Thoracic aorta (tissue), 2 donors: ENCODE measurements around the gene KIF21B. TPM values are rescaled to one million over a fixed set of nuclear protein-coding genes. Genes with fewer than 3 reads are reported as not detected.

Source experiments
- ATAC-seq: fragments of 150-250 bp; one replicate; pipeline ENCODE4 v1.8.0; 2017; ENCODE audit warnings: low read depth; ENCODE audit not compliant: insufficient number of reproducible peaks, low FRiP score
- DNase-seq: peaks from one replicate; pipeline ENCODE4 v3.0.0-alpha.2; 2020; ENCODE audit warnings: low spot score
- H3K27ac ChIP-seq, 2 donors: fragments of 200-600 bp; sonication (generic); 1 replicate in 1 of 2; 2 replicates in 1 of 2; pipeline ENCODE4 v1.5.1; 2016; ENCODE audit warnings: mild to moderate bottlenecking in 2 of 2, moderate library complexity in 2 of 2
- H3K27me3 ChIP-seq: fragments of 200-600 bp; sonication (generic); replicated peaks from 2 replicates; pipeline ENCODE4 v1.6.0; 2016; ENCODE audit warnings: mild to moderate bottlenecking; ENCODE audit not compliant: insufficient read depth
- H3K36me3 ChIP-seq: fragments of 200-600 bp; sonication (generic); one replicate; pipeline ENCODE4 v1.5.1; 2016
- H3K4me1 ChIP-seq, 2 donors: fragments of 200-600 bp; sonication (generic); 1 replicate in 1 of 2; 2 replicates in 1 of 2; pipeline versions ENCODE4 v1.5.1 to v1.6.0; 2016; ENCODE audit warnings: low read depth in 2 of 2, mild to moderate bottlenecking in 1 of 2; ENCODE audit not compliant: control insufficient read depth in 1 of 2
- H3K4me3 ChIP-seq: fragments of 200-600 bp; sonication (generic); 2 replicates; pipeline ENCODE4 v1.5.1; 2016; ENCODE audit warnings: mild to moderate bottlenecking
- H3K9me3 ChIP-seq: fragments of 200-600 bp; sonication (generic); 2 replicates; pipeline ENCODE4 v1.5.1; 2016
- total RNA-seq, 2 donors: library from RNA; depleted of rRNA; stranded (reverse); fragments of >200 nt; gene quantifications; one replicate each; pipeline versions ENCODE4 v1.1.0 to v1.2.3, GENCODE V29; 2016
- TF ChIP-seq, protein P1 (sequence below): fragments of 200-600 bp; sonication (generic); IDR thresholded peaks from one replicate; pipeline ENCODE4 v1.5.1; 2019; ENCODE audit warnings: antibody characterized with exemption

KIF21B gene, protein sequence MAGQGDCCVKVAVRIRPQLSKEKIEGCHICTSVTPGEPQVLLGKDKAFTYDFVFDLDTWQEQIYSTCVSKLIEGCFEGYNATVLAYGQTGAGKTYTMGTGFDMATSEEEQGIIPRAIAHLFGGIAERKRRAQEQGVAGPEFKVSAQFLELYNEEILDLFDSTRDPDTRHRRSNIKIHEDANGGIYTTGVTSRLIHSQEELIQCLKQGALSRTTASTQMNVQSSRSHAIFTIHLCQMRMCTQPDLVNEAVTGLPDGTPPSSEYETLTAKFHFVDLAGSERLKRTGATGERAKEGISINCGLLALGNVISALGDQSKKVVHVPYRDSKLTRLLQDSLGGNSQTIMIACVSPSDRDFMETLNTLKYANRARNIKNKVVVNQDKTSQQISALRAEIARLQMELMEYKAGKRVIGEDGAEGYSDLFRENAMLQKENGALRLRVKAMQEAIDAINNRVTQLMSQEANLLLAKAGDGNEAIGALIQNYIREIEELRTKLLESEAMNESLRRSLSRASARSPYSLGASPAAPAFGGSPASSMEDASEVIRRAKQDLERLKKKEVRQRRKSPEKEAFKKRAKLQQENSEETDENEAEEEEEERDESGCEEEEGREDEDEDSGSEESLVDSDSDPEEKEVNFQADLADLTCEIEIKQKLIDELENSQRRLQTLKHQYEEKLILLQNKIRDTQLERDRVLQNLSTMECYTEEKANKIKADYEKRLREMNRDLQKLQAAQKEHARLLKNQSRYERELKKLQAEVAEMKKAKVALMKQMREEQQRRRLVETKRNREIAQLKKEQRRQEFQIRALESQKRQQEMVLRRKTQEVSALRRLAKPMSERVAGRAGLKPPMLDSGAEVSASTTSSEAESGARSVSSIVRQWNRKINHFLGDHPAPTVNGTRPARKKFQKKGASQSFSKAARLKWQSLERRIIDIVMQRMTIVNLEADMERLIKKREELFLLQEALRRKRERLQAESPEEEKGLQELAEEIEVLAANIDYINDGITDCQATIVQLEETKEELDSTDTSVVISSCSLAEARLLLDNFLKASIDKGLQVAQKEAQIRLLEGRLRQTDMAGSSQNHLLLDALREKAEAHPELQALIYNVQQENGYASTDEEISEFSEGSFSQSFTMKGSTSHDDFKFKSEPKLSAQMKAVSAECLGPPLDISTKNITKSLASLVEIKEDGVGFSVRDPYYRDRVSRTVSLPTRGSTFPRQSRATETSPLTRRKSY (N-terminal part only)
- total RNA-seq: 1 to 10 TPM; 4.2 to 4.7 TPM

GRCh38 chr1:201023517-201023902 lies at the start of gene KIF21B:
Gene KIF21B, minus strand, starts transcription at chr1:201023714. Its CDS starts 331 bp downstream, at chr1:201023383.
- ATAC-seq: no peak
- Histone ChIP-seq H3K27me3 (no peaks in the 10 kb centered on the region), H3K27ac (no peak within 1 kb of the TSS), H3K4me3 (peak within 1 kb of the TSS; percentile 81), H3K9me3 (no peaks in the 10 kb centered on the region), H3K4me1 (peaks cover 14 to 35% of the 10 kb centered on the region in 2 donors), H3K36me3 (no peaks in the 10 kb centered on the region)
- peak; percentile 27 for DNase-seq
- TF ChIP-seq, protein P1, sequence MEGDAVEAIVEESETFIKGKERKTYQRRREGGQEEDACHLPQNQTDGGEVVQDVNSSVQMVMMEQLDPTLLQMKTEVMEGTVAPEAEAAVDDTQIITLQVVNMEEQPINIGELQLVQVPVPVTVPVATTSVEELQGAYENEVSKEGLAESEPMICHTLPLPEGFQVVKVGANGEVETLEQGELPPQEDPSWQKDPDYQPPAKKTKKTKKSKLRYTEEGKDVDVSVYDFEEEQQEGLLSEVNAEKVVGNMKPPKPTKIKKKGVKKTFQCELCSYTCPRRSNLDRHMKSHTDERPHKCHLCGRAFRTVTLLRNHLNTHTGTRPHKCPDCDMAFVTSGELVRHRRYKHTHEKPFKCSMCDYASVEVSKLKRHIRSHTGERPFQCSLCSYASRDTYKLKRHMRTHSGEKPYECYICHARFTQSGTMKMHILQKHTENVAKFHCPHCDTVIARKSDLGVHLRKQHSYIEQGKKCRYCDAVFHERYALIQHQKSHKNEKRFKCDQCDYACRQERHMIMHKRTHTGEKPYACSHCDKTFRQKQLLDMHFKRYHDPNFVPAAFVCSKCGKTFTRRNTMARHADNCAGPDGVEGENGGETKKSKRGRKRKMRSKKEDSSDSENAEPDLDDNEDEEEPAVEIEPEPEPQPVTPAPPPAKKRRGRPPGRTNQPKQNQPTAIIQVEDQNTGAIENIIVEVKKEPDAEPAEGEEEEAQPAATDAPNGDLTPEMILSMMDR: no peak

DNA sequence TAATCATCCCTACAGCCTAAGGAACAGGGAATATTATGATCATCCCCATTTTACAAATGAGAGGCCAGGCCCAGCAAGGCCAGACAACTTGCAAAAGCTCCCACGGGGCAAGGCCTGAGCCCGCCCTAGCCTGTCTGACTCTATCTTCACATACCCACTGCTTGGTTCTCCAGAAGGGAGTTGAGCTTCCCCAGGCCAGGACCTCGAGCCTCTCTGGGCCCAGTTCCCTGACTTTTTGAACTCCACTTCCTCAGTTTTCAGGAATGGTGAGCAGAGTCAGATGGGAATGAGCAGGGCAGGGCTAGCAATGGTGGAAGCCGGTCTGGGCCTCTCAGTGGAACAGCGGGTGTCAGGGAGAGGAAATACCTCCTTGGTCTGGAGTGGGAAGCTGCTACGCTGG lies 49.4 kb upstream of the KIF21B start:
- H3K27me3 ChIP-seq: no peaks in the 10 kb centered on the region
- DNase-seq (no peak), ATAC-seq (no peak)
- H3K36me3 ChIP-seq: no peaks in the 10 kb centered on the region
- TF ChIP-seq, protein P1: no peak
- H3K4me3 ChIP-seq: no peak overlapping the region
- H3K9me3 ChIP-seq: no peaks in the 10 kb centered on the region
- no peaks in the 10 kb centered on the region for H3K4me1 ChIP-seq
- H3K27ac ChIP-seq: no peak overlapping the region

DNA sequence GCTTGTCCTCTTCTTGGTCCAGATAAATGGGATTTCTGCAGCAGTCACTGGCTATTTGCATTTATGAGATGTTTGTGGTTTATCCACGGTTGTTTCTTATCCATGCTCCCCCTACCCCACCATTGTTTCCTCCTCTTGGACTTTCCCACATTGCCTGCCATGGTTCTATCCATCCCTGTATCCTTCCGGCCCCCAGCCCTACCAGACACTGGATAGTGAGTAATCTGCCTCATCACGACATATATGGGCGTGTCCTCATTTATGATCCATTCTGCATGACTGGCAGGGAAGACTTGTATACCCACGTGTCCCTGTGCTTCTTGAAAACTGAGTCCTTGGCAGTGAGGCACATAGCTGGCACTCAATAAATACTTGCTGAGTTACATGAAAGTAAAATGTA lies 48.6 kb upstream of the KIF21B start:
- Histone ChIP-seq H3K27me3 (no peaks in the 10 kb centered on the region), H3K9me3 (no peaks in the 10 kb centered on the region), H3K4me1 (no peaks in the 10 kb centered on the region), H3K36me3 (no peaks in the 10 kb centered on the region), H3K4me3 (no peak overlapping the region), H3K27ac (no peak overlapping the region)
- DNase-seq (no peak), ATAC-seq (no peak)
- TF ChIP-seq, protein P1: no peak

- DNase-seq (no peak), ATAC-seq (no peak)
- Histone ChIP-seq H3K4me3 (no peak overlapping the region), H3K27ac (no peak overlapping the region), H3K36me3 (no peaks in the 10 kb centered on the region), H3K27me3 (no peaks in the 10 kb centered on the region), H3K4me1 (no peaks in the 10 kb centered on the region), H3K9me3 (no peaks in the 10 kb centered on the region)
- TF ChIP-seq, protein P1: no peak
Measured at GRCh38 chr1:201069636-201070035, 46.1 kb upstream of the KIF21B start.
